ENCODE results near the gene DENND2A. TPM values are rescaled to one million over a fixed set of nuclear protein-coding genes. Genes with fewer than 3 reads are reported as not detected.

DENND2A gene
- total RNA-seq, 1 experiment from 2014 or later: 7.3 TPM

DNA sequence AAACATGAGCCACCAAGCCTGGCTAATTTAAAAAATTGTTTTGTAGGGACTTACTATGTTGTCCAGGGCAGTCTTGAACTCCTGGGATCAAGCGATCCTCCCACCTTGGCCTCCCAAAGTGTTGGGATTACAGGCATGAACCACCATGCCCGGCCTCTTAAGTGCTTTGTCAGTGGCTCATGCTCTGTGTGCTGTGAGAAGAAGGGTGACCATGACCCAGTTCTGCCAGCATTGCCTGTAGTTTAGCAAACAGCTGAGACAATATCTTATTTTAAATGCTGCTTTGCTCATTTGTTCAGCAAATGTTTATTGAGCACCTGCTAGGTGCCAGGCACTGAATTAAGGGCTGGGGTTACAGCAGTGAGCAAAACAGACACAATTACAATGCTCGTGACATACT is 41.2 kb upstream of the DENND2A start:
- H3K18ac ChIP-seq (ENCODE audit: insufficient read length, low read depth, low read length): no peak overlapping the region
- H2AK5ac ChIP-seq (ENCODE audit: insufficient read length, low read length): no peak overlapping the region
- no CpG with 5 or more reads among the region's 3 CpGs for WGBS (ENCODE audit: extremely low coverage, insufficient read length, low lambda C conversion rate)
- H3K23me2 ChIP-seq (ENCODE audit: insufficient read length, low read depth, low read length, poor library complexity, severe bottlenecking): no peaks in the 10 kb centered on the region
- Mint-ChIP-seq H3K36me3 (ENCODE audit: insufficient read depth in 1 of 3, low read depth in 3 of 3) (peaks cover 1 to 31% (median 10%) of the 10 kb centered on the region in 3 experiments; a peak in 5 of 7 replicates), H3K27me3 (ENCODE audit: low read depth) (no peaks in the 10 kb centered on the region; the same call in 1 of the 2 replicates), H3K4me3 (no peak overlapping the region), H3K27ac (no peak overlapping the region), H3K9me3 (no peaks in the 10 kb centered on the region), H3K4me1 (peaks cover 0 to 7% of the 10 kb centered on the region in 2 experiments; a peak in 2 of 4 replicates)
- H3K4me2 ChIP-seq (ENCODE audit: insufficient read depth, insufficient read length, low read length): no peak overlapping the region
- no peak overlapping the region for H2BK12ac ChIP-seq (ENCODE audit: insufficient read length, low read depth, low read length)
- no peak overlapping the region for H2BK15ac ChIP-seq (ENCODE audit: low read depth, low read length)
- no peak overlapping the region for H3K14ac ChIP-seq (ENCODE audit: insufficient read depth, low read length)
- H3K4ac ChIP-seq (ENCODE audit: low read depth, low read length): no peak overlapping the region
- no peak overlapping the region for H4K91ac ChIP-seq (ENCODE audit: insufficient read length, low read depth, low read length)
- no peak overlapping the region for H4K8ac ChIP-seq (replicated peaks; ENCODE audit: insufficient read length, low read depth, low read length)
- H4K5ac ChIP-seq (ENCODE audit: insufficient read length, low read depth, low read length): no peak overlapping the region
- H2AFZ ChIP-seq (ENCODE audit: low read length): no peak overlapping the region
- no peak overlapping the region for H3K56ac ChIP-seq (ENCODE audit: insufficient read length, low read depth, low read length)
- H3K27ac ChIP-seq (ENCODE audit: insufficient read length, low read depth, low read length): no peak overlapping the region
- TF ChIP-seq, protein P1, sequence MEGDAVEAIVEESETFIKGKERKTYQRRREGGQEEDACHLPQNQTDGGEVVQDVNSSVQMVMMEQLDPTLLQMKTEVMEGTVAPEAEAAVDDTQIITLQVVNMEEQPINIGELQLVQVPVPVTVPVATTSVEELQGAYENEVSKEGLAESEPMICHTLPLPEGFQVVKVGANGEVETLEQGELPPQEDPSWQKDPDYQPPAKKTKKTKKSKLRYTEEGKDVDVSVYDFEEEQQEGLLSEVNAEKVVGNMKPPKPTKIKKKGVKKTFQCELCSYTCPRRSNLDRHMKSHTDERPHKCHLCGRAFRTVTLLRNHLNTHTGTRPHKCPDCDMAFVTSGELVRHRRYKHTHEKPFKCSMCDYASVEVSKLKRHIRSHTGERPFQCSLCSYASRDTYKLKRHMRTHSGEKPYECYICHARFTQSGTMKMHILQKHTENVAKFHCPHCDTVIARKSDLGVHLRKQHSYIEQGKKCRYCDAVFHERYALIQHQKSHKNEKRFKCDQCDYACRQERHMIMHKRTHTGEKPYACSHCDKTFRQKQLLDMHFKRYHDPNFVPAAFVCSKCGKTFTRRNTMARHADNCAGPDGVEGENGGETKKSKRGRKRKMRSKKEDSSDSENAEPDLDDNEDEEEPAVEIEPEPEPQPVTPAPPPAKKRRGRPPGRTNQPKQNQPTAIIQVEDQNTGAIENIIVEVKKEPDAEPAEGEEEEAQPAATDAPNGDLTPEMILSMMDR (conservative IDR thresholded peaks at IDR 0.05): no peak
- H3K79me1 ChIP-seq (ENCODE audit: insufficient read depth, low read depth, low read length, poor library complexity, severe bottlenecking): no peaks in the 10 kb centered on the region
- H2BK120ac ChIP-seq (ENCODE audit: low read depth, low read length, poor library complexity, severe bottlenecking): no peak overlapping the region
- no peak for DNase-seq
- no peak overlapping the region for H2BK5ac ChIP-seq (ENCODE audit: insufficient read length, low read length)
- H3K9me3 ChIP-seq (ENCODE audit: control insufficient read depth, low read depth, low read length): no peaks in the 10 kb centered on the region
- H2BK20ac ChIP-seq (ENCODE audit: low read depth, low read length, poor library complexity, severe bottlenecking): no peak overlapping the region
- no peak overlapping the region for H3K23ac ChIP-seq (ENCODE audit: insufficient read length, low read depth, low read length)
- H3K4me1 ChIP-seq (ENCODE audit: insufficient read depth, low read length): no peaks in the 10 kb centered on the region
- H3K9ac ChIP-seq (ENCODE audit: extremely low read depth, insufficient read length, low read length): no peak overlapping the region
- H4K20me1 ChIP-seq (ENCODE audit: control insufficient read depth, insufficient read depth, insufficient read length): no peaks in the 10 kb centered on the region
- no peak overlapping the region for H3T11ph ChIP-seq (ENCODE audit: low read length)
- H3K79me2 ChIP-seq (ENCODE audit: insufficient read depth, low read length): no peaks in the 10 kb centered on the region
- H3K27me3 ChIP-seq (ENCODE audit: insufficient read depth, low read length): no peaks in the 10 kb centered on the region; the same call in 1 of the 2 replicates
